GM19467 (cell line): ENCODE results near the gene TCEANC2.

Source experiments
- ATAC-seq: cut with Tn5 transposase; IDR thresholded peaks from one replicate; pipeline ENCODE4 v1.9.1; 2021; ENCODE audit warnings: mild to moderate bottlenecking, moderate library complexity; ENCODE audit not compliant: unreplicated experiment

The TCEANC2 gene

DNA sequence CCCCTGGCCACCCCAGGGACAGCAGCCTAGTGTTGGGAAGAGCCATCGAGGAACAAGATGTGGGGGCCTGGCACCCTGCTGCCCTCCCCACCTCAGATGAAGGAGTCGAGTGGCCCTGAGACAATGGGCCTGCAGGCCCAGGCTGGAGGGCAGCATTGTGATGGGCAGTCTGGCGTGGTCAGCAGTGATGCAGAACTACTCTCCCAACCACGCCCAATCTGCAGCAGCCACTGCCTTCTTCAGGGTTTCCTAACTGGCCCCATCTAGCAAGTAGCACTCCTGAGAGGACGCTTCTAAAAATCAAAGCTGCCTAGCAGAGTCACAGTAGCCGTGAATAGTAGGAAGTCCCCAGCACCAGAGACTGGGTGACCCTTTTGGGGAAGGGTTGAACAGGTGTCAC lies 80.9 kb downstream of the TCEANC2 start:
- no peak for ATAC-seq

DNA sequence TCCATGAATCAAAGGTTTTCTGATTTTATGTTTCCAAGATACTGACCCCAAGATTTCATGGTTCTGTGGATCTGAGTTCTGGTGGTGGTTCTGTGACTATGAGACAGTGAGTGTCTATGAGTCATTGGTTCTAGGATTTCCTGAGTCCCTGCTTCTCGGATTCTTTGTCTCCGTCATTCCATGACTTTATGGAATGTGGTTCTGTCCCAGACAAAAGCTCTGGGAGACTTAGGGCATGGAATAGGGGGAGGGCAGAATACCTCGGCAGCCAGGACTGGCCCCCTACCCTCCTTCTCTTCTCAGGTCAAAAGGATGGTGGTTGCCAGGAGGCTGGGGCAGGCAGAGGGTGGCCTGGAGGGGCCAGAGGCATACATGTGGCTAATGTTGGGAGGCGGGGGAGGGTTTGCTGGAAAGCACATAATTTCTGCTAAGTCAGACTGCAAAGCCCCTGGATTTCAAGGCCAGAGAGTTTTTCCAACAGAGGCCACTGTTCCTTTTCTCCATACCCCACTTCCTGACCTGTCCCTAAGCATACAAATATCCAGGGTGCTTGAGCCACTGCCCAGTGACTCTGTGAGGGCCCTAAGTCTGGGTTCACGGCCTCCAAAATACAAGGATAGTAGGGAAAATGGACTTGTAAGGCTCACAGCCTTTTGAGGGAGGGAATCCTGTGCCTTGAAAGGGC lies 82.2 kb downstream of the TCEANC2 start:
- ATAC-seq: no peak

DNA sequence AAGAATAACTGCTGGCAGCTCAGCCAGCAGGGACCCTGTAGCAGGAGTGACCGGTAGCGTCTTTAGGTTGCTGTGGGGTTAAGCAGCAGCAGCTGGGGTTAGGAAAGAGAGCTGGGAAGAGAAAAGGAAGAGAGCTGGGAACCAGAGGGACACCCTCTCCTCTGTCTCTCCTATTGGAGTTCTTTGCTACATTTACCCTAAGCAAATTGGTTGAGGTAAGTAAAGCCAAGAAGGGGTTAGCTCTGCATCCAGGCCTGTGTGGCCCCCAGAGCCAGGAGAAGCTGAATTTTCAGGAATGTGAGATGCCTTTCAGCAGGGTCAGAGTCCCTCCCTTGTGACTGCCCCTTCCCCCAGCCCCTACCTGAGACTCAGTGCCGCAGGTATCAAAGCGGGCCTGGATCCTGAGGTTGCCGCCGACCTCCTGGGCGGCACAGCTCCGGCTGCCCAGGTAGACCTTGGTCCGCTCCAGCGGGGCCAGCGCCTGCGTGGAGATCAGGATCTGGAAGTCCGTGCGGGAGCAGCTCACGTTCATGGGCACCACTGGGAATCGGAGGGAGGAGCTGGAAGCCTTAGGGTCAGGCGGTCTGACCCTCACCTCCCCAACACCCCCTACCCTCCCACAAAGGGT lies 83.0 kb downstream of the TCEANC2 start:
- no peak for ATAC-seq

DNA sequence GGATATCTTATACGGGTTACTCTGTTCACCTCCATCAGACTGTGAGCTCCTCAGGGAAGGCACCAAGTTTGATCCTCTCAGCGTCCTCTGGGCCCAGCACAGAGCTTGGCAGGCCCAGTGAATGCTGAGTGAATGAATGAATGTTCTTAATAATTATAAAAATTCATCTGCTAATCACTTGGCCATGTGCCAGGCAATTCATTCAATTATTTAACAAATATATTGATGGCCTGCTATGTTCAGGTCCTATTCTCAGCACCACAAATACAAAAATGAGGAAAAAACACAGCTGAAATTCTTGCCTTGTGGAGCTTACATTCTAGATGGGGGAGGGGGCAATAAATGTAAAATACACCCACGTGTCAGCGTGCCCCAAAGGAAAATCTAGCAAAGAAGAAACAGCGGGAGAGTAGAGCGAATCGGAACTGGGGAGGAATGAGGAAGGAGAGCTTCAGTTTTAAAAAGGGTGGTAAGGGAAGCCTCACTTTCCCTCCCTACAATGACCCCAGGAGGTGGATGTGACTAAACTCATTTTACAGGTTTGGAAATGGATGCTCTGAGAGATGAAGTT lies 83.6 kb downstream of the TCEANC2 start:
- no peak for ATAC-seq

DNA sequence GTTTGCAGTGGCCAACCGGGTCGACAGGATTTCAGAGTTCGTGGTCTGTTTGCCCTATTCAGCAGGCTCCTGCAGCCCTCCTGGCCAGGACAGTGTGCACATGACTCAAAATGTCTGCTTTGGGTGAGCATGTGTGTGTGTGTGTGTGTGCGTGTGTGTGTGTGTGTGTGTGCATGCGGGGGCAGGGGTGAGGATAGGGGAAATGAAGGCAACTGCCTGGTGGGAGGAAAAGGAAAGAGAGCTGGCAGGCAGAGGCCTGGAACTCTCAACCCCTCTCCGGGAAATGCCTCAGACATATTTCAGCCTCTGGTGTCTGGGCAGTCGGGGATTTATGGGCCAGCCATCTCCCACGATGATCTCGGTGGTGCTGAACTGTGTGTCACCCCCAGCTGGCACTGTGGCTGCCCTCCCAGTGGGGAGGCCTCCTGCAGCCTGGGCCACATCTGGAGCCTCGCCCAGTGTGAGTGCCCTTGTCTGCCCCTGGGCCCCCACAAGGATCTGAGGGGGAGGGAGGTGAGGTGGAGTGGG lies 84.2 kb downstream of the TCEANC2 start:
- ATAC-seq: no peak

DNA sequence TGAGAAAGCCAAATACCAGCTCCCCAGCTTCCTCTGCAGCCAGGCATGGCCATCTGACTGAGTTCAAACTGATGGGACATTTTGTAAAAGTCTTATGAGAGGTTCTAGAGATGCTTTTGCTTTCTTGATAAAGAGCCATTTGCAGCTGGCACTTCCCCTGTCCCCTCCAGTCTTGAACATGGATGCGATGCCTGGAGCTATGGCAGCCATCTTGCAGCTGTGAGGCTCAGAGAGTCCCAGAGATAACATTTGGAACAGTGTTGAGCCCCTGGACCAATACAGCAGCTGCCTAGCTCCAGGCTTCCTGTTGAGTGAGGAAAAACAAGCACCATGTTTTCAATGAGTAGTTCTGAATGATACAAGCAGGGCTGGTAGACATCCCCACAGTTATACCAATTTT lies 85.6 kb downstream of the TCEANC2 start:
- ATAC-seq: no peak

DNA sequence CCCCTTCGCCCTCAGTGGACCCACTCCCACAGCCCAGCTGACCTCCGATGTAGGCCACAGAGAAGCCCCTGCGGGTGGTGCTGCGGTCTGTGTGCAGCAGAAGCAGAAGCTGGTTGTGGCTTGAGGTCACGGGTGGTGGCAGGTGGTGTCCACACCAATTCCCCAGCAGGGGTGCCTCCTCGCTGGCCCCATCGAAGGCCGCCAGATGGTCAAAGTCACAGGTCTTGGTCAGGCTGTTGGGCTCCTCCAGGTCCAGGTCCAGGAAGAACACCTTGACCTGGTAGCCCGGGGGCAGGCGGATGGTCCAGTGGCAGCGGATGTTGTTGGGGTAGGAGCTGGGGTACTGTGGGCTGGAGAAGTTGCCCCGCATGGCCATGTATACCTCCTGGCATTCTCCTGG lies 86.3 kb downstream of the TCEANC2 start:
- ATAC-seq: no peak

DNA sequence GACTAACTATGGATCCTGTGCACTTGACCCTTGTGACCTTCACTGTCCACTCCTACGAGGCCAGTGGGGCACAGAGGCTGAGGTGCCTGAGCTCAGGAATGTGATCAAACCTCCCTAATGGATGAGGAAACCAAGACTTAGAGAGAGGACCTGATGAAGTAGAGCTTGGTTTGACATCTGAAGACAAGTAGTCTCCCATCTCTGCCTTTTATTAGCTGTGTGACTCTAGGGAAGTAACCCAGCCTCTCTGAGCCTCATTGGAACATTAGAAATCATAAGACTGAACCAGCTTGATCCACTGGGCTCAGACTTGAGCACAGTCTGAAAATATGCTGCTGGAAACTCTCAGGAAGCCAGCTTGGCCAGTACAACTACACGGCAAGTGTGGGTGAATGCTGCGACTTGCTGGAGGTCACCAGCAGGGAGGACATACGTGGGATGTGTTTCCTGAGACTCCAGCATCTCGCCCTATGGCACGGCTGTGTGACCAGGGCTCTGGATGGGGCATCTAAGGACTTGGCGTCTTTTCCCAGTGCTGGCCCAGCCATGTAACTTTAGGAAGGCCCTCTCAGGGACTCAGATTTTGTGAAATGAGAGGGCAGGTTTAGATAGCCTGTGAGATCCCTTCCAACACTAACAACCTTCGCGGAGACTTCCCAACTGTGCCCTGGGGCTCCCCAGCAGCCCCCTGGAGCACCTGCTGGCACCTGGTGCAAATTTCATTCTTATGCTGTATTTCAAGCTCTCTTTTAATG lies 88.9 kb downstream of the TCEANC2 start:
- ATAC-seq: no peak

DNA sequence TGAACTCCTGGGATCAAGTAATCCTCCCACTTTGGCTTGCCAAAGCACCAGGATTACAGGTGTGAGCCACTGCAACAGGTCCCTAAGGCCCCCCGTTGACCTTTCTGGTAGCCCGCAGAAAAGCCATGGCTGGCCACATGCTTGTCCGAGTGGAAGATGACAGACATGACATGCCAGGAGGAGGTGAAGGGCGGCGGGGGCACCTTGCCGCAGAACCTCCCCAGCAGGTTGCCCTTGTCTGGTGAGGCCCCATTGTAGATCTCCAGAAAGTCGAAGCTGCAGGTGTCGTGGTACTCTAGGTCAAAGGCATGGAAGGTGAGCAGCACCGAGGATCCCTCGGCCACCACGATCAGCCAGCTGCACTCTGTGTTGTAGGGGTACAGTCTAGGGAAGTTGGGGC lies 91.0 kb downstream of the TCEANC2 start:
- ATAC-seq: no peak

DNA sequence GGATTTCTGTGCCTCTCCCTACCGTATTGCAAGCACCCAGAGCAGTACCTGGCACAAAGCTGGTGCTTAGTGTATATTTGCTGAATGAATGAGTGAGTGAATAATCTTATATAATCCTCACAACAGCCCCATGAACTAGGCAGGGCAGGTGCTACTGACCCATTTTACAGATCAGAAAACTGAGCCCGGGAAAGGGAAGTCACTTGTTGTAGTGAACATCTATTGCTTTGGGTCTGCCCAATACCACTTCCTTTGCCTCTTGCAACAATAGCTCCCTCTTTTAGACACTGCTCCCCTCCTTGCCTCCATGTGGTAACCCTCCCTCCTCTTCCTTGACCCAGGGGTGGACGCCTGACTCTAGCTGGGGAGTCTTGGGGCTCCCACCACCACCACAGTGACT lies 96.3 kb downstream of the TCEANC2 start:
- ATAC-seq: no peak

DNA sequence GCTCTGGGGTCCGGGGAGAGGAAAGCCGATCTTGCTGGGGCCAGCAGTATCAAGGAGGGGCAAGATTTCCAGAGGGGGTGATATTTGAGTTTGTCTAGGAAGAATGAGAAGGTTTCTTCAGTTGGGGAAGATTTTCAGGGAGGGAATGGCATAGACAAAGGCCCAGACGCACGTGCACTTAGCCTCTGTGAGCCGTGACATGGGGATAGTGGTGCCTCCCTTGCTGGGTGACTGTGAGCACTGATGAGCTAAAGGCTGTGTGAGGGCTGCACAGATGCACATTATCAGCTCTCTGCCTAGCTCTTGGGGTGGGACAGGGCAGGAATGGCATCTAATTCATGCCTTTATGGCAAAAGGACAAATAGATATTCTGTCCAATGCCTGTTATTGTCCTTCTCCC lies 97.6 kb downstream of the TCEANC2 start:
- ATAC-seq: no peak

DNA sequence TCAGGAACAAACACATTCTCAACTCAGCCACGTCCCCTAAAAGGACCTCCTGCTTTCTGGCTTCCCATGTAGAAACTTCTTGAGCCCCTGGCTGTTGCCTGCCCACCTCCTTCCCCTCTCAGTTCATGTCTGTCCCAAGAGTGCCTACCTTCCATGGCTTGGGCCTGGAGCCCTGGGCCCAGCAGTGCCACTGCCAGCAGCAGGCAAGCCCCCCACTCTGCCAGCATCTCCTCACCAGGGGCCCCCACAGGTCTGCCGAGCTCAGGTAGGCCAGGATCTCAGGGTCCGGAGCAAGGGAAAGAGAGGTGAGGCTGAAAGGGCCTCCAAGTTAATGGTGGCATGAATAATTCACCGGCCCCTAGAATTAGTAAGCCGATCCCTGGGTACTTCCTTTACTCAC lies 99.3 kb downstream of the TCEANC2 start, which contains the start of gene CDCP2:
Gene CDCP2, minus strand, starts transcription at position 305 of the 400 bp plus-strand sequence. Its CDS starts 78 bp downstream, at position 227.
- ATAC-seq: no peak

DNA sequence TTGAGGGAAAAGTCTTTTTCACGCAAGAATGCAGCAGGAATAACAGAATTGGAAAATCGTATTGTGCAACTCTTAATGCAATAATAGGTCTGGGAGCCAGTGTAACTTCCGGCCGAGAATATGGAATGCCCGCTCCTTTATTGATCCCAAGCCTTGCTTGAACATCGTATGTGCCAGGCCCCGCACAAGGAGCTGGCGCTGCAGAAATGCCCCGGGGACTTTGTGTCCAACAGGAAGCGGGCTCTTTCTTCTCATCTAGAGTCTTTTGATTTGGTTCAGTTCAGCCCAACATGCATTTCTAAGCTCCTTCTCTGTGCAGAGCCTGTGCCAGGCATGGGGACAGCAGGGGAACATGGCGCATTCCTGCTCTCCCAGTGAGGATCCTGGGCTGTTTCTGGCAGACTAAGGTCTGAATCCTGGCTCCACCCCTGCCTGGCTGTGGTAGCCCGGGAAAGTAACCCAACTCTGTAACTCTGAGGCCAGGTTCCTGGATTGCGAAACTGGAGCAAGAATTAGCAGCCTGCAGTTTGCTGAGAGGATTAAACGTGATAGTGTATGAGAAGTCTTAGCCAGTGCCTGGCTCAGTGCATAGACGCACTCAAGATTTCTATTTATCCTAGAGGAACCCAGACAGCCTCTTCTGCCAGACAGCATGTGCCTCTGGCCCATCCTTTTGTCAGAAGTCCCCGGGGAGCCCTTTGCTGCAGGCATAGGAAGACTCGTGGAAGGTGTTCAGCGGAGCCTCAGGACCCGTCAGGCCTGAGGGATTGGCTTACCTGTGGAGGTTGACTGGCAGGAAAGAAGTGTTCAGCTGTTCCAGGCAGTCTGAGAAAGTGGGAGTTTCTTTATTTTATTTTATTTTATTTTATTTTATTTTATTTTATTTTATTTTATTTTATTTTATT lies 100.4 kb downstream of the TCEANC2 start:
- ATAC-seq: no peak
